Testis (tissue), 3 donors: ENCODE measurements around the gene DAPK3. TPM values are rescaled to one million over a fixed set of nuclear protein-coding genes. Genes with fewer than 3 reads are reported as not detected.

Experiments
- DNase-seq: peaks from one replicate; pipeline ENCODE4 v3.0.0-alpha.2; 2019
- H3K27ac ChIP-seq, 2 donors: fragments of 200-600 bp; sonication (generic); one replicate each; pipeline ENCODE4 v1.5.1; 2019
- H3K27me3 ChIP-seq: fragments of 200-600 bp; sonication (generic); one replicate; pipeline ENCODE4 v1.5.1; 2019
- H3K36me3 ChIP-seq: fragments of 200-600 bp; sonication (generic); one replicate; pipeline ENCODE4 v1.5.1; 2017; ENCODE audit warnings: low read depth; ENCODE audit errors: missing control alignments
- H3K4me1 ChIP-seq: fragments of 200-600 bp; sonication (generic); one replicate; pipeline ENCODE4 v1.5.1; 2019
- H3K4me3 ChIP-seq, 2 donors: fragments of 200-600 bp; sonication (generic); one replicate each; pipeline ENCODE4 v1.5.1; 2017 to 2019
- H3K9me3 ChIP-seq: fragments of 200-600 bp; sonication (generic); one replicate; pipeline ENCODE4 v1.5.1; 2017
- CTCF ChIP-seq, 3 experiments: fragments of 450-650 bp in 2 of 3; fragments of 200-600 bp in 1 of 3; sonication (generic) in 1 of 3; IDR thresholded peaks; one replicate each; pipeline ENCODE4 v1.5.1; 2016 to 2019; ENCODE audit warnings: antibody characterized with exemption in 3 of 3, mild to moderate bottlenecking in 2 of 3, moderate library complexity in 1 of 3
- POLR2A ChIP-seq: fragments of 450-650 bp; IDR thresholded peaks from one replicate; pipeline ENCODE4 v1.6.1; 2017; ENCODE audit warnings: antibody characterized with exemption, mild to moderate bottlenecking, moderate library complexity
- WGBS, 2 donors: methylation state at CpG; one replicate each; pipeline ENCODE4 v1.1.5; 2018; 5-methylcytosine and 5-hydroxymethylcytosine counted together
- intact Hi-C: fragments of 100-400 bp; cut with DNase I; formaldehyde crosslinking; loops from one replicate; pipeline ENCODE4 v1.15.1; 2023; ENCODE audit warnings: low total_unique reads
- polyA plus RNA-seq: library from polyadenylated mRNA; stranded (reverse); fragments of 350-450 nt; fragmentation: Illumina TruSeq; extraction: RNeasy Lipid Tissue Mini Kit (QIAGEN cat#74804); gene quantifications from one replicate; pipeline ENCODE4 v1.2.3, GENCODE V29; 2014; ENCODE audit warnings: low read depth, low replicate concordance; ENCODE audit not compliant: insufficient read depth
- total RNA-seq, 2 donors: library from RNA; depleted of rRNA; stranded (reverse); fragments of >200 nt; gene quantifications; one replicate each; pipeline ENCODE4 v1.2.3, GENCODE V29; 2016

DAPK3 gene
- total and polyA plus RNA-seq, 3 donors from 2014 or later = 89.8 to 111 (median 102) TPM

- no peak overlapping the region for H3K27ac ChIP-seq
- H3K36me3 ChIP-seq = no peaks in the 10 kb centered on the region
- no peak for DNase-seq
- WGBS, 2 donors = 52 to 76% methylated on average over 7 of the region's 7 CpGs
- peaks cover 35% of the 10 kb centered on the region for H3K4me1 ChIP-seq
- TF ChIP-seq POLR2A = no peak
- no peaks in the 10 kb centered on the region for H3K9me3 ChIP-seq
- intact Hi-C loops = no loop called here
- no peaks in the 10 kb centered on the region for H3K27me3 ChIP-seq
- H3K4me3 ChIP-seq = no peak overlapping the region
Measured at GRCh38 chr19:3983542-3983914, 12.6 kb upstream of the DAPK3 start.

GRCh38 chr19:3982701-3983541 is 12.0 kb upstream of the DAPK3 start:
- Histone ChIP-seq H3K9me3 (no peaks in the 10 kb centered on the region), H3K4me3 (no peak overlapping the region), H3K4me1 (peaks cover 31% of the 10 kb centered on the region), H3K36me3 (no peaks in the 10 kb centered on the region), H3K27ac (no peak overlapping the region), H3K27me3 (no peaks in the 10 kb centered on the region)
- TF ChIP-seq POLR2A = no peak
- TF ChIP-seq CTCF (IDR thresholded peaks at IDR 0.05) = no peak
- DNase-seq = no peak
- intact Hi-C loops = no loop called here
- 69 to 84% methylated on average over 2 to 40 of the region's 40 CpGs for WGBS, 2 donors

GRCh38 chr19:3981736-3982681 is 11.1 kb upstream of the DAPK3 start:
- Histone ChIP-seq H3K4me1 (peaks cover 25% of the 10 kb centered on the region), H3K27ac (no peak overlapping the region), H3K36me3 (peaks cover 7% of the 10 kb centered on the region), H3K4me3 (no peak overlapping the region), H3K9me3 (no peaks in the 10 kb centered on the region), H3K27me3 (no peaks in the 10 kb centered on the region)
- intact Hi-C loops = no loop called here
- 84 to 87% methylated on average over 19 to 39 of the region's 39 CpGs for WGBS, 2 donors
- TF ChIP-seq POLR2A (no peak), CTCF (IDR thresholded peaks at IDR 0.05) (no peak)
- no peak for DNase-seq

- intact Hi-C loops = no loop called here
- Histone ChIP-seq H3K27ac (no peak overlapping the region), H3K4me1 (peaks cover 19% of the 10 kb centered on the region), H3K9me3 (no peaks in the 10 kb centered on the region), H3K4me3 (no peak overlapping the region), H3K27me3 (no peaks in the 10 kb centered on the region), H3K36me3 (peaks cover 7% of the 10 kb centered on the region)
- no peak for DNase-seq
- no peak for TF ChIP-seq CTCF (IDR thresholded peaks at IDR 0.05)
- TF ChIP-seq POLR2A = no peak
- WGBS, 2 donors = 85 to 91% methylated on average over 10 of the region's 10 CpGs
Measured at GRCh38 chr19:3981373-3981735, 10.5 kb upstream of the DAPK3 start.
